Karpas-422 (cell line): ENCODE results near the gene KCNG2. TPM values are rescaled to one million over a fixed set of nuclear protein-coding genes. Genes with fewer than 3 reads are reported as not detected.

Experiments used
- DNase-seq: peaks from one replicate; pipeline ENCODE4 v3.0.0-alpha.2; 2015
- H2AFZ ChIP-seq: fragments of 200-600 bp; sonication (generic); 2 replicates; pipeline ENCODE4 v1.6.1; 2014; ENCODE audit warnings: antibody characterized with exemption, low read length, mixed read lengths
- H3K27ac ChIP-seq: fragments of 200-600 bp; sonication (generic); 2 replicates; pipeline ENCODE4 v1.5.1; 2014; ENCODE audit warnings: mild to moderate bottlenecking, low read length, moderate library complexity
- H3K27me3 ChIP-seq: fragments of 200-600 bp; sonication (generic); 2 replicates; pipeline ENCODE4 v1.6.1; 2014; ENCODE audit warnings: low read length, mixed read lengths
- H3K36me3 ChIP-seq: fragments of 200-600 bp; sonication (generic); 2 replicates; pipeline ENCODE4 v1.6.1; 2014; ENCODE audit warnings: low read length, mixed read lengths; ENCODE audit not compliant: insufficient read depth
- H3K4me1 ChIP-seq: fragments of 200-600 bp; sonication (generic); 2 replicates; pipeline ENCODE4 v1.6.1; 2014; ENCODE audit warnings: mild to moderate bottlenecking, low read length, mixed read lengths
- H3K4me2 ChIP-seq: fragments of 200-600 bp; sonication (generic); 2 replicates; pipeline ENCODE4 v1.6.1; 2014; ENCODE audit warnings: low read length, low read depth, mild to moderate bottlenecking; ENCODE audit not compliant: poor library complexity, severe bottlenecking
- H3K4me3 ChIP-seq: fragments of 200-600 bp; sonication (generic); 2 replicates; pipeline ENCODE4 v1.5.1; 2014; ENCODE audit warnings: mild to moderate bottlenecking, antibody characterized with exemption, low read length, mixed read lengths
- H3K79me2 ChIP-seq: fragments of 200-600 bp; sonication (generic); 2 replicates; pipeline ENCODE4 v1.6.1; 2014; ENCODE audit warnings: mild to moderate bottlenecking, low read length, mixed read lengths
- H3K9ac ChIP-seq: fragments of 200-600 bp; sonication (generic); 2 replicates; pipeline ENCODE4 v1.6.0; 2014; ENCODE audit warnings: low read length
- H3K9me2 ChIP-seq: fragments of 200-600 bp; sonication (generic), shearing (Covaris generic); replicated peaks from 2 replicates; pipeline ENCODE4 v1.6.0; 2014; ENCODE audit warnings: mild to moderate bottlenecking, low read length, moderate library complexity; ENCODE audit not compliant: insufficient read depth
- H3K9me3 ChIP-seq: fragments of 300-700, 200-600 bp; sonication (generic); 2 replicates; pipeline ENCODE4 v1.6.1; 2014; ENCODE audit warnings: low read length, mixed read lengths
- H4K20me1 ChIP-seq: fragments of 200-600 bp; sonication (generic); 2 replicates; pipeline ENCODE4 v1.6.1; 2014; ENCODE audit warnings: mild to moderate bottlenecking, antibody characterized with exemption, low read length, low read depth; ENCODE audit not compliant: insufficient read depth
- total RNA-seq: library from RNA; depleted of rRNA; stranded (reverse); fragments of >200 nt; shearing (Covaris generic); gene quantifications from 2 replicates; pipeline ENCODE4 v1.2.3, GENCODE V29; 2014; ENCODE audit warnings: low replicate concordance

KCNG2 gene
- total RNA-seq, 1 experiment from 2014 or later = not detected

GRCh38 chr18:79802298-79802697 lies 4.6 kb downstream of the KCNG2 start:
- Histone ChIP-seq H3K9me3 (no peaks in the 10 kb centered on the region), H3K9ac (no peak overlapping the region), H3K4me1 (no peaks in the 10 kb centered on the region), H3K4me3 (no peak overlapping the region), H3K9me2 (no peaks in the 10 kb centered on the region), H3K27ac (no peak overlapping the region), H2AFZ (no peak overlapping the region), H4K20me1 (no peaks in the 10 kb centered on the region), H3K4me2 (no peak overlapping the region), H3K36me3 (no peaks in the 10 kb centered on the region), H3K79me2 (no peaks in the 10 kb centered on the region), H3K27me3 (no peaks in the 10 kb centered on the region)
- DNase-seq = no peak

DNA sequence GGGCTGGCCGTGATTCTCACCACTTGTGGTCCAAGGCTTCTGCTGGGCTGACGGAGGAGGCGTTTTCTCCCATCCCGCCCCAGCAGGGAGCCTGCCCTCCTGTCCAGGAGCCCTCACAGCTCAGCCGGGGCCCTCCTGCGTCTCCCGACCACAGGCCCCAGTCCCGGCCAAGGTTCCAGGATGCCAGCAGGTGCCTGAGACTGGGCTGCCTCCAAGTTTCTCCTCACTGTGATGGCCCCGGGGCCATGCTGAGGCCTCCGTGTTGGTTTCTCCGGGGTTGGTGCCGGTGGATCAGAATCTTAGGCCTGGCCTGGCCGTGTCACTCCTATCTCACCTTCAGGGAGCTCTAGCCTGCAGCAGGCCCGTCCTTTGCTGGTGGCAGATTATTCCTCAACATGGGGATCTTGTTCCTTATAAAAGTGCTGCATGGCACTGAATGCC lies 5.9 kb downstream of the KCNG2 start:
- H3K9me3 ChIP-seq = no peaks in the 10 kb centered on the region
- no peak overlapping the region for H2AFZ ChIP-seq
- H3K4me3 ChIP-seq = no peak overlapping the region
- no peak overlapping the region for H3K4me2 ChIP-seq
- H3K27me3 ChIP-seq = no peaks in the 10 kb centered on the region
- H3K9ac ChIP-seq = no peak overlapping the region
- no peaks in the 10 kb centered on the region for H4K20me1 ChIP-seq
- H3K9me2 ChIP-seq = no peaks in the 10 kb centered on the region
- H3K36me3 ChIP-seq = no peaks in the 10 kb centered on the region
- no peak overlapping the region for H3K27ac ChIP-seq
- H3K4me1 ChIP-seq = no peaks in the 10 kb centered on the region
- no peaks in the 10 kb centered on the region for H3K79me2 ChIP-seq
- DNase-seq = no peak

- Histone ChIP-seq H3K9me2 (no peaks in the 10 kb centered on the region), H3K9ac (no peak overlapping the region), H3K27ac (no peak overlapping the region), H3K4me1 (no peaks in the 10 kb centered on the region), H3K4me3 (no peak overlapping the region), H3K9me3 (no peaks in the 10 kb centered on the region), H2AFZ (no peak overlapping the region), H4K20me1 (no peaks in the 10 kb centered on the region), H3K27me3 (no peaks in the 10 kb centered on the region), H3K79me2 (no peaks in the 10 kb centered on the region), H3K36me3 (no peaks in the 10 kb centered on the region), H3K4me2 (no peak overlapping the region)
- no peak for DNase-seq
These were observed 6.5 kb downstream of the KCNG2 start for GRCh38 chr18:79804130-79804787.

DNA sequence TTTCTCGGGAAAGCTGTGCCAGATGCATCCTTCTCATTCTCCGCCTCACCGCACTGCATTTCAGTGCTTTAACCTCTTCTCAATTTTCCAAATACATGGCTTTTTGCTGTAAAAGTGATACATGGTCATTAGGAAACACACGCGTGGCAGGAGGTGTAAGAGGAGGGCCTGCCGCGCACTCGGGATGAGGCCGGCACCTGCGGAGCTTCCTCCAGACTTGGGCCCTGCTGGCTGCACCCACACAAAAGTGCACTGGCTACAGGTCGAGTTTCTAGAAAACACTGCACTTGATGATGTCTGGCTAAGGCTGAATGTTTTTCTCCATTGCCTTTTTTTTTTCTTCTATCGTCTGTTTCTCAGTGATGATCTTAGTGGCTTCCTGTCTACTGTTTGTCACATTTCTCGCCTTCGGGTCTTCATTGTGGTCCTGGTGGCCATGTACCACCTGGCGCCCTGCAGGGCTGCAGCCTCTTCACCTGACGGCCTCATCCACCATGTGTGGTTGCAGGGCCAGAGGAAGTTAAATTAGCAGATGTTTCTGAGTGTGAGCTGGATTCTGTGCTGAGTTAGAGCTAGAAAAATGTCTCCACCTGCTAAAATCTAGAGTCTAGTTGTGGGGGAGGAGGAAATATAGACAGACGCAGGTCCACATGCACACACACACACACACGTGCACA lies 7.6 kb downstream of the KCNG2 start:
- H3K79me2 ChIP-seq = no peaks in the 10 kb centered on the region
- H3K36me3 ChIP-seq = no peaks in the 10 kb centered on the region
- H3K4me3 ChIP-seq = no peak overlapping the region
- H4K20me1 ChIP-seq = no peaks in the 10 kb centered on the region
- H3K4me1 ChIP-seq = no peaks in the 10 kb centered on the region
- no peaks in the 10 kb centered on the region for H3K9me3 ChIP-seq
- no peak overlapping the region for H3K4me2 ChIP-seq
- H3K27me3 ChIP-seq = no peaks in the 10 kb centered on the region
- no peak for DNase-seq
- no peak overlapping the region for H2AFZ ChIP-seq
- no peaks in the 10 kb centered on the region for H3K9me2 ChIP-seq
- no peak overlapping the region for H3K27ac ChIP-seq
- no peak overlapping the region for H3K9ac ChIP-seq

- Histone ChIP-seq H3K36me3 (no peaks in the 10 kb centered on the region), H3K79me2 (no peaks in the 10 kb centered on the region), H4K20me1 (no peaks in the 10 kb centered on the region), H3K4me1 (no peaks in the 10 kb centered on the region), H3K27me3 (no peaks in the 10 kb centered on the region), H3K4me3 (no peak overlapping the region), H3K9ac (no peak overlapping the region), H3K4me2 (no peak overlapping the region), H3K9me2 (no peaks in the 10 kb centered on the region), H2AFZ (no peak overlapping the region), H3K27ac (no peak overlapping the region), H3K9me3 (no peaks in the 10 kb centered on the region)
- DNase-seq = no peak
These were observed 8.3 kb downstream of the KCNG2 start for GRCh38 chr18:79805926-79806487.

GRCh38 chr18:79806976-79807841 lies 9.5 kb downstream of the KCNG2 start:
- no peaks in the 10 kb centered on the region for H3K4me1 ChIP-seq
- no peaks in the 10 kb centered on the region for H3K36me3 ChIP-seq
- no peak overlapping the region for H3K27ac ChIP-seq
- no peak overlapping the region for H2AFZ ChIP-seq
- H4K20me1 ChIP-seq = no peaks in the 10 kb centered on the region
- no peak overlapping the region for H3K9ac ChIP-seq
- H3K79me2 ChIP-seq = no peaks in the 10 kb centered on the region
- no peaks in the 10 kb centered on the region for H3K9me3 ChIP-seq
- no peaks in the 10 kb centered on the region for H3K27me3 ChIP-seq
- H3K9me2 ChIP-seq = no peaks in the 10 kb centered on the region
- no peak for DNase-seq
- H3K4me3 ChIP-seq = no peak overlapping the region
- H3K4me2 ChIP-seq = no peak overlapping the region

- Histone ChIP-seq H3K79me2 (no peaks in the 10 kb centered on the region), H2AFZ (no peak overlapping the region), H3K27ac (no peak overlapping the region), H4K20me1 (no peaks in the 10 kb centered on the region), H3K27me3 (no peaks in the 10 kb centered on the region), H3K4me1 (peaks cover 9% of the 10 kb centered on the region), H3K36me3 (no peaks in the 10 kb centered on the region), H3K4me3 (no peak overlapping the region), H3K9ac (no peak overlapping the region), H3K9me3 (no peaks in the 10 kb centered on the region), H3K9me2 (no peaks in the 10 kb centered on the region), H3K4me2 (no peak overlapping the region)
- no peak for DNase-seq
These were observed 11.9 kb downstream of the KCNG2 start for GRCh38 chr18:79809482-79810192.
